Activated T-helper 17 cell treated with anti-CD3 and anti-CD28 coated beads, Interleukin-2, amount 50 U/mL, for 72 hours (primary cell): ENCODE measurements around the gene DHRS4. TPM values are rescaled to one million over a fixed set of nuclear protein-coding genes. Genes with fewer than 3 reads are reported as not detected.
"Not testable (repeated sequence)": the region's sequence is repeated elsewhere in the genome, so short reads cannot be mapped to it uniquely, and the experiment has no call there.

Experiments
- ATAC-seq: fragments of 150-1000 bp; cut with Tn5 transposase; replicated peaks from 2 replicates; pipeline ENCODE4 v1.10.0; 2021; ENCODE audit warnings: mild to moderate bottlenecking, moderate library complexity
- H3K27ac Mint-ChIP-seq: one replicate; pipeline ENCODE4 v1.8.0; 2022; ENCODE audit warnings: mixed read lengths
- H3K27me3 Mint-ChIP-seq: one replicate; pipeline ENCODE4 v1.8.0; 2022; ENCODE audit warnings: mixed read lengths
- H3K36me3 Mint-ChIP-seq: one replicate; pipeline ENCODE4 v1.8.0; 2022; ENCODE audit warnings: low read depth, mild to moderate bottlenecking, mixed read lengths
- H3K4me1 Mint-ChIP-seq: one replicate; pipeline ENCODE4 v1.8.0; 2022; ENCODE audit warnings: mixed read lengths
- H3K4me3 Mint-ChIP-seq: one replicate; pipeline ENCODE4 v1.8.0; 2022; ENCODE audit warnings: mild to moderate bottlenecking, mixed read lengths
- H3K9me3 Mint-ChIP-seq: one replicate; pipeline ENCODE4 v1.8.0; 2022; ENCODE audit warnings: mixed read lengths
- total RNA-seq, 2 donors: library from RNA; stranded (reverse); gene quantifications; one replicate each; pipeline ENCODE4 v1.2.3, GENCODE V29; 2022

DHRS4 gene
- total RNA-seq, 2 donors from 2014 or later = 14.6 to 15.0 TPM

- peak overlapping the region; percentile 93 for H3K27ac Mint-ChIP-seq
- ATAC-seq, H3K36me3 Mint-ChIP-seq, H3K9me3 Mint-ChIP-seq, H3K4me1 Mint-ChIP-seq, H3K27me3 Mint-ChIP-seq: not testable (repeated sequence)
- H3K4me3 Mint-ChIP-seq = peak overlapping the region; percentile 95
Measured at GRCh38 chr14:23953116-23953463, 480 bp upstream of the DHRS4 start.

GRCh38 chr14:23954279-23954614, 677 bp downstream of the DHRS4 start:
- H3K36me3 Mint-ChIP-seq, H3K9me3 Mint-ChIP-seq, H3K27me3 Mint-ChIP-seq, H3K4me1 Mint-ChIP-seq: not testable (repeated sequence)
- ATAC-seq = peak; percentile 6
- peak overlapping the region; percentile 95 for H3K4me3 Mint-ChIP-seq
- H3K27ac Mint-ChIP-seq = peak overlapping the region; percentile 93

- H3K4me3 Mint-ChIP-seq, H3K36me3 Mint-ChIP-seq, ATAC-seq, H3K27me3 Mint-ChIP-seq, H3K27ac Mint-ChIP-seq, H3K9me3 Mint-ChIP-seq, H3K4me1 Mint-ChIP-seq: not testable (repeated sequence)
Measured at GRCh38 chr14:23954965-23955364, 1.4 kb downstream of the DHRS4 start.

- H3K36me3 Mint-ChIP-seq, H3K27ac Mint-ChIP-seq, H3K27me3 Mint-ChIP-seq, H3K4me1 Mint-ChIP-seq, H3K4me3 Mint-ChIP-seq, ATAC-seq, H3K9me3 Mint-ChIP-seq: not testable (repeated sequence)
Measured at GRCh38 chr14:23955811-23956210, 2.2 kb downstream of the DHRS4 start.

- not testable (repeated sequence) for H3K27me3 Mint-ChIP-seq, H3K9me3 Mint-ChIP-seq, H3K4me3 Mint-ChIP-seq, H3K36me3 Mint-ChIP-seq, H3K27ac Mint-ChIP-seq, H3K4me1 Mint-ChIP-seq, ATAC-seq
Measured at GRCh38 chr14:23957913-23958569, 4.5 kb downstream of the DHRS4 start.

- not testable (repeated sequence) for H3K36me3 Mint-ChIP-seq, H3K27me3 Mint-ChIP-seq, ATAC-seq, H3K27ac Mint-ChIP-seq, H3K4me1 Mint-ChIP-seq, H3K9me3 Mint-ChIP-seq, H3K4me3 Mint-ChIP-seq
Measured at GRCh38 chr14:23960899-23961298, 7.3 kb downstream of the DHRS4 start.

GRCh38 chr14:23961704-23962103, 8.1 kb downstream of the DHRS4 start:
- H3K4me1 Mint-ChIP-seq, H3K36me3 Mint-ChIP-seq: not testable (repeated sequence)

GRCh38 chr14:23969130-23969480, 15.5 kb downstream of the DHRS4 start:
- not testable (repeated sequence) for H3K27ac Mint-ChIP-seq, H3K9me3 Mint-ChIP-seq, H3K36me3 Mint-ChIP-seq, H3K4me3 Mint-ChIP-seq, H3K27me3 Mint-ChIP-seq, ATAC-seq, H3K4me1 Mint-ChIP-seq

More at GRCh38 chr14:23961704-23962103, 8.1 kb downstream of the DHRS4 start:
- H3K4me3 Mint-ChIP-seq, H3K27me3 Mint-ChIP-seq, H3K27ac Mint-ChIP-seq, H3K9me3 Mint-ChIP-seq, ATAC-seq: not testable (repeated sequence)

GRCh38 chr14:23969481-23970282, 16.1 kb downstream of the DHRS4 start:
- H3K4me3 Mint-ChIP-seq, H3K9me3 Mint-ChIP-seq, H3K27ac Mint-ChIP-seq, H3K27me3 Mint-ChIP-seq, H3K4me1 Mint-ChIP-seq, H3K36me3 Mint-ChIP-seq: not testable (repeated sequence)
- peak; percentile 96 for ATAC-seq

GRCh38 chr14:23970283-23970659, 16.7 kb downstream of the DHRS4 start:
- H3K9me3 Mint-ChIP-seq, H3K4me1 Mint-ChIP-seq, H3K4me3 Mint-ChIP-seq, H3K27ac Mint-ChIP-seq, H3K36me3 Mint-ChIP-seq, H3K27me3 Mint-ChIP-seq: not testable (repeated sequence)
- peak; percentile 22 for ATAC-seq

- H3K9me3 Mint-ChIP-seq, H3K36me3 Mint-ChIP-seq, H3K4me3 Mint-ChIP-seq, H3K4me1 Mint-ChIP-seq, ATAC-seq, H3K27ac Mint-ChIP-seq, H3K27me3 Mint-ChIP-seq: not testable (repeated sequence)
Measured at GRCh38 chr14:23973178-23973577, 19.6 kb downstream of the DHRS4 start.

- not testable (repeated sequence) for H3K4me1 Mint-ChIP-seq, ATAC-seq, H3K9me3 Mint-ChIP-seq, H3K27me3 Mint-ChIP-seq, H3K36me3 Mint-ChIP-seq, H3K27ac Mint-ChIP-seq, H3K4me3 Mint-ChIP-seq
Measured at GRCh38 chr14:23974041-23974440, 20.5 kb downstream of the DHRS4 start.

- H3K4me1 Mint-ChIP-seq, H3K27me3 Mint-ChIP-seq, H3K27ac Mint-ChIP-seq, H3K36me3 Mint-ChIP-seq, H3K9me3 Mint-ChIP-seq, H3K4me3 Mint-ChIP-seq: not testable (repeated sequence)
- ATAC-seq = peak; percentile 38
Measured at GRCh38 chr14:23977208-23977607, 23.6 kb downstream of the DHRS4 start.

- not testable (repeated sequence) for H3K4me1 Mint-ChIP-seq, H3K36me3 Mint-ChIP-seq, H3K4me3 Mint-ChIP-seq, H3K27ac Mint-ChIP-seq, ATAC-seq, H3K27me3 Mint-ChIP-seq, H3K9me3 Mint-ChIP-seq
Measured at GRCh38 chr14:23981951-23982813, 28.6 kb downstream of the DHRS4 start.
